ENCODE results near the gene FDX2. TPM values are rescaled to one million over a fixed set of nuclear protein-coding genes. Genes with fewer than 3 reads are reported as not detected.
A peak's percentile ranks its signal among the peaks of the same experiment; 100 is the strongest.

Gene FDX2
- total and polyA plus RNA-seq, 2 of the 8 experiments (the other 6 are each of a cell fraction or from before 2014, with no cell fraction given) = 27.0 to 64.4 TPM

- no peak overlapping the region for H3K4ac ChIP-seq (replicated peaks; ENCODE audit: insufficient read length, low read depth, low read length)
- H3K9ac ChIP-seq (replicated peaks in 1 of 4; ENCODE audit: extremely low read depth in 1 of 4, low read depth in 3 of 4, low read length in 3 of 4) = no peak overlapping the region
- H4K91ac ChIP-seq (replicated peaks; ENCODE audit: insufficient read length, low read length) = no peak overlapping the region
- H3K27me3 ChIP-seq (replicated peaks in 1 of 4; ENCODE audit: control insufficient read depth in 3 of 4, extremely low read depth in 1 of 4, insufficient read depth in 3 of 4, low read length in 3 of 4) = peaks cover 46 to 68% (median 58%) of the 10 kb centered on the region in 4 experiments
- H3K23ac ChIP-seq (ENCODE audit: insufficient read length) = no peak overlapping the region
- 6% methylated on average over 21 of the region's 23 CpGs; no CpG with 5 or more reads in 1 of the 2 experiments for WGBS, 2 experiments (ENCODE audit: extremely low coverage in 1 of 2, insufficient coverage in 1 of 2, insufficient read length in 1 of 2, insufficient replicate concordance in 2 of 2, low coverage in 1 of 2, low lambda C conversion rate in 2 of 2, missing lambda C conversion rate in 1 of 2)
- no peaks in the 10 kb centered on the region for H3K9me3 ChIP-seq (ENCODE audit: insufficient read depth in 2 of 2, low read depth in 1 of 2, low read length in 1 of 2)
- H2AK5ac ChIP-seq (ENCODE audit: low read depth, low read length) = no peak overlapping the region
- H3K4me3 ChIP-seq (ENCODE audit: extremely low read depth in 1 of 4, insufficient read depth in 2 of 4, low read depth in 3 of 4, low read length in 4 of 4) = peak overlapping the region; percentile 38 to 67 (median 60); a peak in 7 of 8 replicates
- H3K56ac ChIP-seq (replicated peaks; ENCODE audit: insufficient read length, low read depth, low read length) = no peak overlapping the region
- peak overlapping the region; percentile 54; the same call in 1 of the 2 replicates for H2AFZ ChIP-seq (ENCODE audit: low read length)
- no peaks in the 10 kb centered on the region for H3K36me3 ChIP-seq (ENCODE audit: control insufficient read depth in 2 of 4, insufficient read depth in 4 of 4, low read length in 3 of 4)
- H4K8ac ChIP-seq (ENCODE audit: extremely low read depth, insufficient read depth, low read length) = peak overlapping the region; percentile 72
- H3K18ac ChIP-seq (ENCODE audit: extremely low read depth, low read length) = no peak overlapping the region
- no peak overlapping the region for H2BK20ac ChIP-seq (ENCODE audit: low read length)
- FAIRE-seq = peak; percentile 28
- H2BK12ac ChIP-seq (ENCODE audit: low read depth, low read length) = no peak overlapping the region
- no peak overlapping the region for H4K5ac ChIP-seq (ENCODE audit: insufficient read length, low read depth, low read length)
- TF ChIP-seq FOSL1 (IDR thresholded peaks at IDR 0.05; ENCODE audit: insufficient read depth, low read depth, low read length) (no peak), E2F6 (IDR thresholded peaks at IDR 0.05) (peak; percentile 28; the same call in 1 of the 2 replicates), SIN3A (conservative IDR thresholded peaks at IDR 0.05 in 1 of 2, IDR thresholded peaks at IDR 0.05 in 1 of 2; ENCODE audit: low read depth in 1 of 2, low read length in 2 of 2) (no peak), TEAD4 (IDR thresholded peaks at IDR 0.05; ENCODE audit: low read depth, low read length) (no peak), SP2 (IDR thresholded peaks at IDR 0.05; ENCODE audit: low read length) (no peak)
- peak in 1 of 2 experiments; percentile 79 for DNase-seq (ENCODE audit: low read depth in 1 of 2, low spot score in 2 of 2)
- CTCF ChIA-PET (ENCODE audit: partially characterized antibody) = interaction anchor here (0.9 to 11.6 kb wide), 18 partner anchors 9 to 203 kb away, joined by 3 to 94 read pairs (median 6); partner anchors contain the start of genes CDC37, ICAM1, RAVER1 and TYK2
- H4K20me1 ChIP-seq (replicated peaks in 1 of 2; ENCODE audit: control insufficient read depth in 1 of 2, insufficient read depth in 2 of 2, low read length in 2 of 2) = peaks cover 0 to 16% of the 10 kb centered on the region in 2 experiments
- H3K27ac ChIP-seq (ENCODE audit: low read depth, low read length) = no peak overlapping the region
- no peak overlapping the region for H3K14ac ChIP-seq (ENCODE audit: insufficient read length)
- H2BK15ac ChIP-seq (ENCODE audit: low read length) = peak overlapping the region; percentile 97; the same call in 1 of the 2 replicates
- H3K4me1 ChIP-seq (replicated peaks in 1 of 4; ENCODE audit: control insufficient read depth in 3 of 4, insufficient read depth in 4 of 4, low read length in 3 of 4) = peaks cover 0 to 43% (median 23%) of the 10 kb centered on the region in 4 experiments; a peak in 6 of 7 replicates
- no peaks in the 10 kb centered on the region for H3K79me2 ChIP-seq (ENCODE audit: control insufficient read depth in 1 of 2, insufficient read depth in 2 of 2, low read length in 2 of 2)
- H3K4me2 ChIP-seq (ENCODE audit: insufficient read depth in 1 of 2, low read depth in 2 of 2, low read length in 2 of 2) = peak overlapping the region; percentile 81 to 100
- H3K23me2 ChIP-seq (ENCODE audit: low read depth, low read length) = peaks cover 31% of the 10 kb centered on the region; the same call in 1 of the 2 replicates
- H3K79me1 ChIP-seq (ENCODE audit: low read depth, low read length) = no peaks in the 10 kb centered on the region
- H2BK5ac ChIP-seq (ENCODE audit: low read depth, low read length) = no peak overlapping the region
- POLR2A ChIA-PET (ENCODE audit: partially characterized antibody) = interaction anchor here (0.9 to 3.4 kb wide), 12 partner anchors 11 to 114 kb away, joined by 3 to 15 read pairs (median 4); partner anchors contain the start of genes FDX2, ICAM1, RAVER1 and TYK2
- H2BK120ac ChIP-seq (replicated peaks; ENCODE audit: low read depth, low read length) = no peak overlapping the region
These were observed 27.1 kb downstream of the FDX2 start for GRCh38 chr19:10288662-10289166.
